RCC 7860 (cell line): Measurements from ENCODE around the gene NHP2.

Source experiments
- DNase-seq: peaks from one replicate; pipeline ENCODE4 v3.0.0-alpha.2; 2015; ENCODE audit warnings: low spot score
- FAIRE-seq: peaks from 2 replicates; lab custom pipeline; 2012; peaks lifted over from hg19 to GRCh38; lab: Jason Lieb, UNC

Gene NHP2

GRCh38 chr5:178115814-178116142, 37.9 kb downstream of the NHP2 start:
- no peak for FAIRE-seq
- no peak for DNase-seq

DNA sequence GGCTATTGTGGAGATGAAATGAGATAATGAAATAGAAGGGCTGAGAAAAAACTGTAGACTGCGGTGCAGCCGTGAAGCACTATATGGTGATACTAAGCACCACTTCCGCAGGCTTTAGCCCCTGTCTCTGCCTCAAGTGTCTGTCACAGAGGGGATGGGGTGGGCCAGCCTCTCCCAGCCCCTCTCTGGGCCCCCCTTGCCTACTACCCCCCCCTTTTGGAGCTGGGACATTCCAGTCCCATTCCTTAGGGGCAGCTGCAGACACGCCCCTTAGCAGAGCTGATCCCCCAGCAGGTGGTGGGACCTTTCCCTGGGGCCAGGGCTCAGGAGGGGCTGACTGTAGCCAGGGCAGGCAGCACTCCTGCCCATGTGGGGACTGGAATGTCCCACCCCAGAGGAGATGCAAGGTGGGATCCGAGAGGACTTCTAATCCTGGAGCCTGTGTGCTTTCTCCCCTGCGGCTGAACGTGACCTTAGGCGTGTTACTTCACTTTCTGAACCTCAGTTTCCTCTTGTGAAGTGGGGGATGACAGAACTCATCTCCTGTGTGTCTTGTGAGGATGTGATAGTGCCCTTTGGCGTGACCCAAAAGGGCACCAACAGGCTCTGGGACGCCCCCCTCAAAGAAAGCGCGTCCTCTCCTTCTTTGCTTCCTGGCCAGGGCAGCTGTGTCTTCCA, 38.4 kb downstream of the NHP2 start:
- no peak for DNase-seq
- no peak for FAIRE-seq

DNA sequence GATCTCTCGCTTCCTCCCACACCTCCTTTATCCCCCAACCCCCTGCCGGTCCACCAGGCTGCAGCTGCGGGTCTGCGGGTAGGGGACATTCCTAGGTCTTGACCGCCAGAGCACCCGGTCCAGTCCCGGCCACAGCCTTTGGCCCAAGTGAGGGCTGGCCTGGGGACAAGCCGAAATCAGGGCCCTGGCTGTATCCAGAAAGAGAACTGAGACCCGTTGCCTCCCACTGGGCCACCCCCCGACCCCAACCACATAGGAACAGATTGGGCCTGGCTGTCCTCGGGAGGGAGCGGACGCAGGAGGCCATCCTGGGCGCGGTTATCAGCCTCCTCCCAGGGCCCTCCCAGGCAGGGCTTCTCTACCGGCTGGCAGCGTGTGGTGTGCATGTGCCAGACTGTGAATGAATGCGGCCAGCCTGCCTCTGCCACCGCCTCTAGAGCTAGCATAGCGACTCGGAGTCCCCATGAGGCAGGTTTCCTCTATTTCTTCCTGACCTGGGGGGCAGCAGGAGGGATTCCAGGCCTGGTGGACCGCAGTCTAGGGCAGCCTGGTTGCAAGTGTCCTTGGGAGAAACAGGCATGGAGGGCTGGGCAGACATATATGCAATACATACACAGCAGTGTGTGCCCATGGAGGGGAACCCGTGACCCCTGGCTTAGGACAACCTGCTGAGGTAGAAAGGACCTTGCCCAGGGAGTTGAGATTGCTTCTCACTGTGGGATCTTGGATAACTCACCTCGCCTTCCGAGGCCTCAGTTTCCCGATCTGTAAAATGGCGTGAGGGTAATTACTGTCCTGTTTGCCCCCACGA, 39.2 kb downstream of the NHP2 start:
- DNase-seq, result no peak
- FAIRE-seq, result no peak

DNA sequence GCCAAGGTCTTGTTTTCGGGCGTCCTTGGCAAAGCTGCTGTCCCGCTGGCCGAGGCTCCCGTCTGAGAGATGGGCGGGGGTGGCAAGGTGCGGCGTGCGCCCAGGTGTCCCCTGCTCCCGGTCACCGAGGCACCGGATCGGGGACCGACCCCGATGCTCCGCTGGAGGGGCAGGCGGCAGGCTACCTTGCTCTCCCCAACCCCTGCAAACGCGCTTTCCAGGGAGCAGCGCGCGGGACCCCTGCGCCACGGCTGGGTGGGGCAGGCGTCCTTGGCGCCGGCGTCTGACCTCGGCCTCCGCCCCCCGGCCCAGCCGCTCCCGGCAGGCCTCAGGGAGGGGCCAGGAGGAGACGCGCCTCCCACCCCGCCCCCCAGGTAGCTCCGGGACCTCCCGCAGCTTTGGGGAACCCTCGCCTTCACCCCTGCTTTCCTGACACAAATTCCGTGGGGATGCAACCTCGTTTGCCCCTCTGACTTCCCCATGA, 39.8 kb downstream of the NHP2 start:
- DNase-seq, result no peak
- FAIRE-seq, result no peak

DNA sequence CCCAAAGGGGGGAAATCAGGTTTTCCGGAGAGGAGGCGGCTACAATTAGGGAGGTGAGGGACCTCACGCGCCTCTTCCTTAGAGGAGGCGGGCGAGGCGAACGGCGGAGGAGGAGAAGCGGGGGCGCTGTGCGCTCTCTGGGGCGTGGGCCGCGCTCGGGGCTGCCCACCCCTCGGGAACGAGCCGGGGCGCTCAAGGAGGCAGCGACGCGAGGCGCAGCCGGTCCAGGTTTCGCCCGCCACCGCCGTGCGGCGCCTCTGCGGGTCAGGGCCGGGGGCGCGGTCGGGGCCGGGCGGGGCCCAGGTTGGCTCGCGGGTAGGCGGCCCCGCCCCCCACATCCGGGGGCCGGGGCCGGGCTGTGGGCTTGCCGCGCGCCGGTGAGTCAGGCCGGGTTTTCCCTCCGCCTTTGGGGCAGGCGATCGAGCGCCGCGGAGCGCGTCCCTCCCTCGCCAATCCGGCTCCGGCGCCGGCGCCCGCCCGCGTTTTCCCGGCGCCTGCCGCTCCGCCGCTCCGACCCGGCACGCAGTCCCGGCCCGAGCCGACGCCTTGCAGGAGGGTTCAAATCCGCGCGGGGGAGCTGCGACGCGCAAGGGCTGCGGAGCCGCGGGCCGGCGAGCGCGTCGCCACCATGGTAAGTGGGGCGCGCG, 40.4 kb downstream of the NHP2 start, which contains the start of gene N4BP3:
TSS of gene N4BP3 (plus strand) at position 392 of the 647 bp plus-strand sequence. CDS start 6,052 bp downstream, outside the sequence.
- FAIRE-seq, result no peak
- DNase-seq, result peak; percentile 31

GRCh38 chr5:178112545-178112944, 41.1 kb downstream of the NHP2 start:
- no peak for DNase-seq
- no peak for FAIRE-seq

DNA sequence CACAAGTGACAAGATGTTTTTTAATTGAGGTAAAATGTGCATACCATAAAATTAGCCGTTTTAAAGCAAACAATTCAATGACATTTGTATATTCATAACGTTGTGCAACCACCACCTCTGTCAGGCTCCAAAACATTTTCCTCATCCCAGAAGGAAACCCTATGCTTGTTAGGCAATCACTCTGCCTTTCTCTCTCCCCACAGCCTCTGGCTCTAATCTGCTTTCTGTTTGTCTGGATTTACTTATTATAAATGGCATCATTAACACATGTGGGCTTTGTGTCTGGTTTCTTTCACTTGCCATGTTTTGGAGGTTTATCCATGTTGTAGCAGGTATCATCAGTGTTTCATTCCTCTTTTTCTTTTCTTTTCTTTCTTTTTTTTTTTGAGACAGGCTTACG, 41.8 kb downstream of the NHP2 start:
- DNase-seq (no peak), FAIRE-seq (no peak)

DNA sequence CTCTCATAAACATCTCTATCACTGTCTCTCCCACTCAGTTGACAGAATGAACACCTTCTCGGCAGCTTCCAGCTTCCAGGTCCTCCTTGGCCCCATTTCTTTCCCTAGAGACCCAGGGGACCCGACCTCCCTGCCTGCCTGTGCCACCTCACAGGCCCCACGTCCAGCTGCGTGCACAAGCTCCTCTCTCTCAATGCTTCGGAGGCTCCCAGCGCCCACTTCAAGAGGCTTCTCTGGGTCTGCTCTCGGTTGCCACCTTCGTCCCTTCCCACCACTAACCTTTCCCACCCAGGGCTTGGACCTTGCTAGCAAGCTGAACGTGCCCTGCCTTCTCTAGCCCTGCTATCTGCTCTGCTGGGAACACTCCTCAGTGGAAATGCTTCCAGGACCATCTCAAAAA, 43.2 kb downstream of the NHP2 start:
- no peak for FAIRE-seq
- no peak for DNase-seq

GRCh38 chr5:178108966-178109365, 44.7 kb downstream of the NHP2 start:
- FAIRE-seq (no peak), DNase-seq (no peak)

DNA sequence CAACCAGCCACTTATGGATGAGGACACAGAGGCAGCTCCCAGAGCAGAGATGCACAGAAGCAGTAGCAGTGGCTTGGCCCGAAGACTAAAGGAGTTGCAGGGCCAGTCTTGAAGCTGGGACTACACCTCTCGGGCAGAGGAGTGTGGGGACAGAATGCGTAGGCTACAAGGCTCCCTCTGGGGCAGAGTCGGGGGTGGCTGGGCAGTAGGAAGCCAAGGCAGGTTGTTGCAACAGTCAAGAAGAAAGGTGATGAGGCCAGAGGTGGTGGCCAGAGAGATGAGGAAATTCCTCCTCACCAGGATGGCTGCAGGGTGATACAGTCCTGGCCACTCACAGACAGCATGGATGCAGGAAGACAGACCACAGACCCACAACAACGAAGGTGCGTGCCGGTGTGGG, 45.2 kb downstream of the NHP2 start:
- FAIRE-seq, result no peak
- no peak for DNase-seq

GRCh38 chr5:178107756-178108310, 45.9 kb downstream of the NHP2 start:
- DNase-seq (no peak), FAIRE-seq (no peak)

GRCh38 chr5:178106556-178107239, 47.0 kb downstream of the NHP2 start:
- no peak for DNase-seq
- no peak for FAIRE-seq

GRCh38 chr5:178106086-178106485, 47.6 kb downstream of the NHP2 start:
- FAIRE-seq (no peak), DNase-seq (no peak)

GRCh38 chr5:178104492-178104891, 49.2 kb downstream of the NHP2 start:
- no peak for DNase-seq
- FAIRE-seq, result no peak

DNA sequence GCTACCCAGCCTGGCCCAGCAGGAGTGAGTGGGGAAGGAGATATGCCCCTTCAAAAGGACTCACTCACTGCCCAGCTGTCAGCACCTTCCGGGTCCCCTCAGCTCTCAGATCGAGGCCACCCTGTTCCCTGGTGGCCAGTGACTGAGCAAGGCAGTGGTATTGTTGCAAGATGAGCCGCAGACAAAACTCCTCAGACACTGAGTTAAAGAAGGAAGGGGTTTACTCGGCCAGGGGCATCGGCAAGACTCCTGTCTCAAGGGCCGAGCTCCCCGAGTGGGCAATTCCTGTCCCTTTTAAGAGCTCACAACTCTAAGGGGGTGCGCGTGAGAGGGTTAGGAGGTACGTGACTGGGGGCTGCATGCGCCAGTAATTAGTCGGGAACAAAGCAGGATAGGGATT, 50.1 kb downstream of the NHP2 start:
- FAIRE-seq (no peak), DNase-seq (no peak)
